Measurements from ENCODE around the gene PPP1R7.

GRCh38 chr2:241140445-241140840 lies 9.8 kb upstream of the PPP1R7 start:
- no peak for TF ChIP-seq REST (tag by site-specific recombination; IDR thresholded peaks at IDR 0.05)
- TF ChIP-seq ZNF24 (tag by site-specific recombination; IDR thresholded peaks at IDR 0.05), result no peak
- no peak for TF ChIP-seq ZXDB (tag by site-specific recombination; IDR thresholded peaks at IDR 0.05)
- TF ChIP-seq ZNF324 (tag by site-specific recombination; IDR thresholded peaks at IDR 0.05), result no peak
- TF ChIP-seq YY1 (tag by site-specific recombination; IDR thresholded peaks at IDR 0.05), result no peak
- TF ChIP-seq, protein P1, sequence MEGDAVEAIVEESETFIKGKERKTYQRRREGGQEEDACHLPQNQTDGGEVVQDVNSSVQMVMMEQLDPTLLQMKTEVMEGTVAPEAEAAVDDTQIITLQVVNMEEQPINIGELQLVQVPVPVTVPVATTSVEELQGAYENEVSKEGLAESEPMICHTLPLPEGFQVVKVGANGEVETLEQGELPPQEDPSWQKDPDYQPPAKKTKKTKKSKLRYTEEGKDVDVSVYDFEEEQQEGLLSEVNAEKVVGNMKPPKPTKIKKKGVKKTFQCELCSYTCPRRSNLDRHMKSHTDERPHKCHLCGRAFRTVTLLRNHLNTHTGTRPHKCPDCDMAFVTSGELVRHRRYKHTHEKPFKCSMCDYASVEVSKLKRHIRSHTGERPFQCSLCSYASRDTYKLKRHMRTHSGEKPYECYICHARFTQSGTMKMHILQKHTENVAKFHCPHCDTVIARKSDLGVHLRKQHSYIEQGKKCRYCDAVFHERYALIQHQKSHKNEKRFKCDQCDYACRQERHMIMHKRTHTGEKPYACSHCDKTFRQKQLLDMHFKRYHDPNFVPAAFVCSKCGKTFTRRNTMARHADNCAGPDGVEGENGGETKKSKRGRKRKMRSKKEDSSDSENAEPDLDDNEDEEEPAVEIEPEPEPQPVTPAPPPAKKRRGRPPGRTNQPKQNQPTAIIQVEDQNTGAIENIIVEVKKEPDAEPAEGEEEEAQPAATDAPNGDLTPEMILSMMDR (tag by site-specific recombination; IDR thresholded peaks at IDR 0.05), result no peak
